OCI-LY1 (cell line): ENCODE measurements around the gene PAGR1.

ENCODE experiments used
- EZH2 ChIP-seq: fragments of 200-600 bp; sonication (generic), shearing (Covaris generic); IDR thresholded peaks from 2 replicates; pipeline ENCODE4 v1.8.0; 2017; ENCODE audit warnings: borderline replicate concordance, mixed run types, mild to moderate bottlenecking, antibody characterized with exemption, low read length, moderate library complexity, mixed read lengths
- TF ChIP-seq, protein P1 (sequence below): fragments of 200-600 bp; sonication (generic), shearing (Covaris generic); IDR thresholded peaks from 2 replicates; pipeline ENCODE4 v1.5.1; 2017; ENCODE audit warnings: mild to moderate bottlenecking, antibody characterized with exemption, low read length, moderate library complexity, mixed read lengths

DNA sequence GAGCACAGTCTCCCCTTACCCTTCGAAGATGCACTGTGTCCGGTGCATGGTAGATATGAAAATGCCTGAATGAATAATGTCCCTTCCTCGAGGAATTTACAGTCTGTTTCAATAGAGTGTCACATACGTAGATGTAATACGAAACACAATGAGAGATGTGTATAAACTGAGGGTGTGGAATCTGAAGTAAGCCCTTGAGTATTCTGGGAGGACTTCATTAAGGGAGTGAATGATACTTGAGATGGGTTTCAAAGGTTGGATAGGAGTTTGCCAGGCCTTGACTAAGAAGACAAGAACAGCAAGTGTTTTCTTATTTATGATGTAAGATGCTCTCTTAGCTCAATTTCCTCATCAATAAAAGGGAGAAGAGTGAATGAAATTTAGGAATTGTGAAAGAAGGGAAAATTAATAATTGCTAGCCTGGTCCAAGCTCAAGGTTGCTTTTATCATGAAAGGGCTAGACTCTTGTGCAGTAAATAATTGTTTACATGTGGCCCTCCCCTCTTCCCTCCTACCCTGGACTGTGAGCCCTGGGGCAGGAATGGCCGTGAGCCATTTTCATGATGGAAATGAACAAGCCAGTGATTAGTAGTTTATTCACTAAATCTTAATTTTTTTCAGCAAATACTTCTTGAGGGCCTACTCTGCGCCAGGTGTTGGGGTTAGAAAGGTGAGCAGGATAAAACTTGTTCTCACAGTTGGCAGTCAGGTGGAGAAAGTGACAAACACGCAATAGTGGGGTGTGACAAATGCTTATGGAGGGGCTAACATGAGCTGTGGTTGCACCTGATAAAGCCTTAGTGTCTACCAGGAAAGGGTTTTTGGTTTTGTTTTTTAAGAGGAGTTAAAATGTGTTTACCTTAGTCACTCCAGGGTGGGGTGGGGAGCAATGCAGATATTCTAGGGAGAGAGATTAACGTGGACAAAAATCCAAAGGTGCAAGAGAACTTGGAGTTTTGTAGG lies 23.8 kb upstream of the PAGR1 start:
- TF ChIP-seq, protein P1, sequence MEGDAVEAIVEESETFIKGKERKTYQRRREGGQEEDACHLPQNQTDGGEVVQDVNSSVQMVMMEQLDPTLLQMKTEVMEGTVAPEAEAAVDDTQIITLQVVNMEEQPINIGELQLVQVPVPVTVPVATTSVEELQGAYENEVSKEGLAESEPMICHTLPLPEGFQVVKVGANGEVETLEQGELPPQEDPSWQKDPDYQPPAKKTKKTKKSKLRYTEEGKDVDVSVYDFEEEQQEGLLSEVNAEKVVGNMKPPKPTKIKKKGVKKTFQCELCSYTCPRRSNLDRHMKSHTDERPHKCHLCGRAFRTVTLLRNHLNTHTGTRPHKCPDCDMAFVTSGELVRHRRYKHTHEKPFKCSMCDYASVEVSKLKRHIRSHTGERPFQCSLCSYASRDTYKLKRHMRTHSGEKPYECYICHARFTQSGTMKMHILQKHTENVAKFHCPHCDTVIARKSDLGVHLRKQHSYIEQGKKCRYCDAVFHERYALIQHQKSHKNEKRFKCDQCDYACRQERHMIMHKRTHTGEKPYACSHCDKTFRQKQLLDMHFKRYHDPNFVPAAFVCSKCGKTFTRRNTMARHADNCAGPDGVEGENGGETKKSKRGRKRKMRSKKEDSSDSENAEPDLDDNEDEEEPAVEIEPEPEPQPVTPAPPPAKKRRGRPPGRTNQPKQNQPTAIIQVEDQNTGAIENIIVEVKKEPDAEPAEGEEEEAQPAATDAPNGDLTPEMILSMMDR, result no peak
- TF ChIP-seq EZH2, result no peak
